Urinary bladder (tissue), 4 donors: ENCODE results near the gene NEU3. TPM values are rescaled to one million over a fixed set of nuclear protein-coding genes. Genes with fewer than 3 reads are reported as not detected.
"Not testable (repeated sequence)": the region's sequence is repeated elsewhere in the genome, so short reads cannot be mapped to it uniquely, and the experiment has no call there.

Source experiments
- DNase-seq: peaks from one replicate; pipeline ENCODE4 v3.0.0-alpha.2; 2015; ENCODE audit errors: extremely low spot score
- H3K27ac ChIP-seq: one replicate; pipeline ENCODE4 v1.5.1; 2013; ENCODE audit warnings: low read depth, mild to moderate bottlenecking, moderate library complexity
- H3K36me3 ChIP-seq: one replicate; pipeline ENCODE4 v1.6.1; 2013; ENCODE audit warnings: mild to moderate bottlenecking, moderate library complexity; ENCODE audit not compliant: insufficient read depth
- H3K4me1 ChIP-seq: one replicate; pipeline ENCODE4 v1.6.1; 2013; ENCODE audit warnings: mild to moderate bottlenecking, moderate library complexity; ENCODE audit not compliant: insufficient read depth
- H3K4me3 ChIP-seq: one replicate; pipeline ENCODE4 v1.5.1; 2013; ENCODE audit warnings: low read depth, low read length
- WGBS: extraction: QIAGEN DNeasy Blood & Tissue Kit; methylation state at CpG from one replicate; pipeline ENCODE4 v1.1.7; 2013; 5-methylcytosine and 5-hydroxymethylcytosine counted together
- polyA plus RNA-seq: library from polyadenylated mRNA; stranded (reverse); fragments of 200-250 nt; gene quantifications from one replicate; pipeline ENCODE4 v1.2.3, GENCODE V29; 2013
- total RNA-seq: library from RNA; depleted of rRNA; stranded (reverse); fragments of >200 nt; gene quantifications from one replicate; pipeline ENCODE4 v1.2.3, GENCODE V29; 2014
- donor health status: healthy with polysubstance abuse.
- donor health status: healthy.

NEU3 gene
- total and polyA plus RNA-seq, 2 donors = 5.2 to 10.4 TPM

DNA sequence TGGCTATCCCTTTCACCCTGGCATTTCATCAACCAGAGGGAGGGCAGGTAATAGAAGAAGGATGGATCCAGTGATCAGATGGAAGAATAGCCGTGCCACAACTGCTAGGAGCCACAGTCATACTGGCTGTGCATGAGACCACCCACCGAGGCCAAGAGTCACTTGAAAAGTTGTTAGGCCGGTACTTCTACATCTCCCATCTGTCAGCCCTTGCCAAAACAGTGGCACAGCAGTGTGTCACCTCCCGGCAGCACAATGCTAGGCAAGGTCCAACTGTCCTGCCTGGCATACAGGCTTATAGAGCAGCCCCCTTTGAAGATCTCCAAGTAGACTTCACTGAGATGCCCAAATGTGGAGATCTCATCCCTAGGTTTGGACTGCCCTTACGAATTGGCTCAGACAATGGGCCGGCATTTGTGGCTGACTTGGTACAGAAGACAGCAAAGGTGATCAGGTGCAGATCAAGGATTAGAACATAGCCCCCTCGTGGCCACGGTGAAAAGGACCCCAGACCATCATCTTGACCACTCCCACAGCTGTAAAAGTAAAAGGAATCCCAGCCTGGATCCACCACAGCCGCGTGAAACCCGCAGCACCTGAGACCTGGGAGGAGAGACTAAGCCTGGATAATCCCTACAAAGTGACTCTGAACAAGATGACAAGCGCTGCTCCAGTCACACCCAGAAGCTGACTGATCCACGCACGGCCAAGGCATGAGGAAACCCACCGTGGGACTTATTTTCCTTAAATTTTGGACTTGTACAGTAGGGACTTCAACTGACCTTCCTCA lies 55.8 kb downstream of the NEU3 start:
- not testable (repeated sequence) for H3K4me1 ChIP-seq, H3K27ac ChIP-seq, H3K36me3 ChIP-seq, H3K4me3 ChIP-seq, DNase-seq
- 82% methylated on average over 15 of the region's 15 CpGs for WGBS

DNA sequence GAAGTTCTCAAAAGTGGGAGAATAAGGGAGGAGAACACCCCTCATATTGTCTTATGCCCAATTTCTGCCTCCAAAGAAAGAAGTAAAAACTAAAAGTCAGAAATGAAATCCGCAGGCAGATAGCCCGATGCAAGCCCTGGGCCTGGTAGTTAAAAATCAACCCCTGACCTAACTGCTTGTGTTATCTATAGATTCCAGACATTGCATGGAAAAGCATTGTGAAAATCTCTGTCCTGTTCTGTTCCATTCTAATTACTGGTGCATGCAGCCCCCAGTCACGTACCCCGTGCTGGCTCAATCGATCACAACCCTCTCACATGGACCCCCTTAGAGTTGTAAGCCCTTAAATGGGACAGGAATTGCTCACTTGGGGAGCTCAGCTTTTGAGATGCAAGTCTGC lies 57.9 kb downstream of the NEU3 start:
- H3K4me1 ChIP-seq, DNase-seq, H3K4me3 ChIP-seq, H3K36me3 ChIP-seq, H3K27ac ChIP-seq: not testable (repeated sequence)
- 77% methylated on average over 5 of the region's 5 CpGs for WGBS

DNA sequence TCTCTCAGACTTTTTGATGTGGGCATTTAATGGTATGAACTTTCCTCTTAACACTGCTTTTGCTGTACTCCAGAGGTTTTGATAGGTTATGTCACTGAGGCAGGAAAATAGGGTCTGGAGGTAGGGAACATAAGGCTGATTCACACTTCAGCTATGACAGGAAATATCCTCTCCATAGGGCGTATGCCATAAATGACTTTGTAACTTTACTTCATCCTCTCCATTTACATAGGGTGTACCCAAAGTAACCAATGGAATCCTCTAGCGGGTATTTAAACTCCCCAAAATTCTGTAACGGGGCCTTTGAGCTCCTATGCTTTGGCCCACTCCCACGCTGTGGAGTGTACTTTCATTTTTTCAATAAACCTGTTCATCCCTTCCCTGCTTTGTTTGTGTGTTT lies 58.5 kb downstream of the NEU3 start:
- 87% methylated on average over 4 of the region's 4 CpGs for WGBS
- Histone ChIP-seq H3K36me3 (no peaks in the 10 kb centered on the region), H3K4me1 (no peaks in the 10 kb centered on the region), H3K27ac (no peak overlapping the region), H3K4me3 (no peak overlapping the region)
- no peak for DNase-seq

DNA sequence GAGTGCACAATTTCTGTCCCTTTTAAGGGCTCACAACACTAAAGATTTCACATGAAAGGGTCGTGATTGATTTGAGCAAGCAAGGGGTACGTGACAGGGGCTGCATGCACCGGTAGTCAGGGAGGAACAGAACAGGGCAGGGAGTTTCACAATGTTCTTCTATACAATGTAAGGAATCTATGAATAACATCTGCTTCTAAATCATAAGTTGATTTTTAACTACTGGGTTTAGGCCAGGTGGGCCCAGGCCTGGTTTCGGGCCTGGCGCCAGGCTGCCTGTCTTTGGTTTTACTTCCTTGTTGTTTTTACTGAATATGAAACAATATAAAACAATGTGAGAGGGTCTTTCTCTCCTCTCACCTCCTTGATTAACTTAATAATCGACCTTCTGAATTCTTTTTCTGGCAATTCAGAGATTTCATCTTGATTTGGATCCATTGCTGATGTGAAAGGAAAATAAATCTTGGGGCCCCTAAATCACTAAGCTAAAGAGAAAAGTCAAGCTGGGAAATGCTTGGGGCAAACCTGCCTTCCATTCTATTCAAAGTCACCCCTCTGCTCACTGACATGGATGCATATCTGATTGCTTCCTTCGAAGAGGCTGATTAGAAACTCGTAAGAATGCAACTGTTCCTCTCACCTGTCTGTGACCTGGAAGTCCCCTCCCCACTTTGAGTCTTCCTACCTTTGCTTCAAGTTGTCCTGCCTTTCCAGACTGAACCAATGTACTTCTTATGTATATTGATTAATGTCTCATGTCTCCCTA lies 61.0 kb downstream of the NEU3 start:
- H3K27ac ChIP-seq, H3K4me1 ChIP-seq, H3K36me3 ChIP-seq, DNase-seq, H3K4me3 ChIP-seq: not testable (repeated sequence)
- WGBS = 65% methylated on average over 8 of the region's 8 CpGs

DNA sequence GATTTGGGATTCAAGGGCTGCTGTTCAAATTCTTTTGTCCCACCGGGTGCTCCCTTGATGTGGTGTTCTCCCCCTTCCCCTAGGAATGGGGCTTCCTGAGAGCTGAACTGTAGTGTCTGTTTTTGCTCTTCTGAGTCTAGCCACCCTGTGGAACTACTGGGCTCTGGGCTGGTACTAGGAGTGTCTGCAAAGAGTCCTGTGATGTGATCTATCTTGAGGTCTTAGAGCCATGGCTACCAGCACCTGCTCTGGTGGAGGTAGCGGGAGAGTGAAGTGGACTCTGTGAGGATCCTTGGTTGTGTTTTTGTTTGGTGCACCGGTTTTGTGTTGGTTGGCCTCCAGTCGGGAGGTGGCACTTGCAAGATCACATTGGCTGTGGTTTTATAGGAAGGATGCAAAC lies 61.8 kb downstream of the NEU3 start:
- Histone ChIP-seq H3K36me3 (no peaks in the 10 kb centered on the region), H3K4me3 (no peak overlapping the region), H3K4me1 (no peaks in the 10 kb centered on the region), H3K27ac (no peak overlapping the region)
- 92% methylated on average over 4 of the region's 4 CpGs for WGBS
- no peak for DNase-seq

DNA sequence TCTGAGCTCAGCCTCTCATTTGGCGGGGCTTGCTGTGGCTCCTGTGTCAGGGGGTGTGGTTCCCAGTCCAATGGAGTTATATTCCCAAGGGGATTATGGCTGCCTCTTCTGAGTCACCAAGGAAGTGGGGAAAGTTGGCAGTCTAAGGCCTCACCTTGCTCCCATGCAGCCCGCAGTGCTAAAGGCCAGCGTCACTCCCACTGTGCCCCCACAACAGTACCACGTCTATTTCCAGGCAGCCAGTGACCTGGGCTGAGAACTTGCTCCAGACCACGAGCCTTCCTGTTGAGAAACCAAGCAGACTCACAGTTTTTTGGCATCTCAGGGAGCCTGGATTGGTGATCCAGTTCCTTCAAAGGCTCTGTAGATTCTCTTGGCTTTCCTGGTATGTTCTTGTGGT lies 62.3 kb downstream of the NEU3 start:
- Histone ChIP-seq H3K4me3 (no peak overlapping the region), H3K4me1 (no peaks in the 10 kb centered on the region), H3K27ac (no peak overlapping the region), H3K36me3 (no peaks in the 10 kb centered on the region)
- WGBS = 84% methylated on average over 5 of the region's 5 CpGs
- no peak for DNase-seq

DNA sequence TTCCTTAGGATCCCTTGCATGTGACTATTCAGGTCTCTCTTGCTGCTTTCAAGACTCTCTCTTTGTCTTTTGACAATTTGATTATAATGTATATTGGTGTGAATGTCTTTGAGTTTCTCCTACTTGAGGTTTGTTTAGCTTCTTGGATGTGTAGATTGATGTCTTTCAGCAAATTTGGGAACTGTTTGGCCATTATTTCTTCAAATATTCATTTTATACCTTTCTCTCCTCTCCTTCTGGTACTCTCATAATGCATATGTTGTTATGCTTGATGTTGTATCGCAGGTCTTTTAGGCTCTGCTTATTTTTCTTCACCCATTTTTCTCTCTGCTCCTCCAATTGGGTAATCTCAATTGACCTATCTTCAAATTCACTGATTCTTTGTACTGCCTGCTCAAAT lies 63.7 kb downstream of the NEU3 start:
- Histone ChIP-seq H3K27ac (no peak overlapping the region), H3K4me3 (no peak overlapping the region), H3K36me3 (no peaks in the 10 kb centered on the region), H3K4me1 (no peaks in the 10 kb centered on the region)
- DNase-seq = no peak
- 44% methylated on average over 1 of the region's 1 CpG for WGBS

DNA sequence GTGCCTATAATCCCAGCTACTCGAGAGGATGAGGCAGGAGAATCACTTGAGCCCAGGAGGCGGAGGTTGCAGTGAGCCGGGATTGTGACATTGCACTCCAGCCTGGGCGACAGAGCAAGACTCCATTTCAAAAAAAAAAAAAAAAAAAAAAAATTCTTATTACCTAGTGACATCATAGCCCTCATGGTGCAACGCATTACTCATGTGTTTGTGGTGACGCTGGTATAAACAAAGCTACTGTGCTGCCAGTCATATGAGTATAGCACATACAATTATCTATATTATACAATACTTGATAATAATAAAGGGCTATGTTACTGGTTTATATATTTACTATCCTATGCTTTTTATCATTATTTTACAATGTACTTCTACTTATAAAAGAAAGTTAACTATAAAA lies 66.8 kb downstream of the NEU3 start:
- no peak for DNase-seq
- 88% methylated on average over 6 of the region's 6 CpGs for WGBS
- Histone ChIP-seq H3K27ac (no peak overlapping the region), H3K4me1 (no peaks in the 10 kb centered on the region), H3K4me3 (no peak overlapping the region), H3K36me3 (no peaks in the 10 kb centered on the region)

DNA sequence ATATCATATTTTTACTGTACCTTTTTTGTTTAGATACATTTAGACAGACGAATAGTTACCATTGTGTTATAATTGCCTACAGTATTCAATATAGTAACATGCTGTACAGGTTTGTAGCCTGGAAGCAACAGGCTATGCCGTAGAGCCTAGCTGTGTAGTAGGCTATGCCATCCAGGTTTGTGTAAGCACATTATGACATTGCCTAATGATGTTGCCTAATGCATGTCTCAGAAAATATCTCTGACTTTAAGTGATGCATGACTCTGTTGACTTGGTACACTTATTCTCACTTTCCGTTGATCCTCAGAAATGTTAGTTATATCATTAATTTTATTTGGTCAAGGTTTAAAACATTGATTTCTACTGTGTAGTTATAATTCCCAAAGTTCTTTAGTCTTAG lies 68.1 kb downstream of the NEU3 start:
- 58% methylated on average over 3 of the region's 3 CpGs for WGBS
- no peak overlapping the region for H3K4me3 ChIP-seq
- H3K27ac ChIP-seq = no peak overlapping the region
- H3K36me3 ChIP-seq = no peaks in the 10 kb centered on the region
- no peak for DNase-seq
- H3K4me1 ChIP-seq = no peaks in the 10 kb centered on the region

DNA sequence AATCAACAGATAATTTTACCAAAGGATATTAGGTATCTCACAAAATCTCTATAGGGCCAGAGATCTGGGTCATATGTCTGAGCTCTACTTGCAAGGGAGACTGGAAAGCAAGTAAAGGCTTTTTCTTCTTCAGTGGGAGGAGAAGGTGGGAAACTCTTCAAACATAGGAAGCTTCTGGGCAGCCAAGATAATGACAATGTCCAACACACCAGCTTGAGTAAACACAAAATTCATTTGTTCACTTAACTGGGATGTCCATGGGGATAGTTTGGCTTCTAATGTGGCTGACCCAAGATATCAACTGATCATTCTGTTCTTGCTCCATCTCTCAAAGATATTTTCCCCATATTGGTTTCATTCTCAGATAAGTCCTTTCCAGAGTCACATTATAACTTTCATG lies 70.6 kb downstream of the NEU3 start:
- Histone ChIP-seq H3K27ac (no peak overlapping the region), H3K4me3 (no peak overlapping the region), H3K4me1 (no peaks in the 10 kb centered on the region), H3K36me3 (no peaks in the 10 kb centered on the region)
- no peak for DNase-seq

DNA sequence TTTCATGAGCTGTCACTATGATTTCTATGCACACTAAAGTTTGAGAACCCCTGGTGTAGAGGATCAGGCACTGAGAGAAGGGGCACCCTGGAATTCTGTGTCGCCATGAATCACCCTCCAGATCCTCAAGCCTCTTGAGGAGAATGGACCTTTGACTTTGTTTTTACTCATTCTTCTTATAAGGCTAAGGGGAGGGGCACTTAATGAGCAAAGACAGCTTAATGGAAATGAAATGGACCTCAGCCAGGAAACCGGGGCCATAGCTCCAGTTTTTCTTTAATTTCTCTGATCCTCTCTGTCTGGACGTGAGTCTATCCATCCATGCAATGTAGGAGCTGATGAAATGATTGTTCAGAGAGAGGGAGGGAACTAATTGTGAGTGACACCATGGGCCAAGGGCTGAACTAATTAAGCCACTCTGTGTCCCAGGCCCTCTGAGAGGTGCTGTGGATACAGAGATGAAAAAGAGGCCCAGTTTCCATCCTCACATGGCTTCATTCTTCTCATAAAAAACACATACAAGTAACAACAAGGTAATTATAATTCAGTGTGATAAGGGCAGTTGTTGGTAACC lies 75.1 kb downstream of the NEU3 start:
- no peak for DNase-seq
- WGBS = 48% methylated on average over 3 of the region's 3 CpGs

DNA sequence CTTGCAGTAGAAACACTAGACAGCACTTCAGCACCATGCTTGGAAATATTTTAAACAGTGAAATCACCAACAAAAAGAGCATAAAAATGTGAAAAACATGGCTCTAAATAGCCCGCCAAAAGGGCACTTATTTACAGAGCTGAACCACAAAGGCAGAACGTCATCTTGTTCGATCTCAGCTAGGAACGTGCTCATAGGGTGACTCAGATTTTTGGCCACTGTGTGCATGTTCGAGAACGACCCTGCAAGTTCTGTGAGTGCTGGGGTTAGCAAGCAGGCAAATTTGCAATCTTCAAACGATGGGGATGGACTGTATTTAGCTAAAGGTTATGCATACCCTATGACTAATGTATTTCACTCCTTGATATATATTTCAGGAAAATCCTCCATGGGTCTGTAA lies 77.3 kb downstream of the NEU3 start:
- H3K4me3 ChIP-seq = no peak overlapping the region
- H3K27ac ChIP-seq = no peak overlapping the region
- WGBS = 71% methylated on average over 7 of the region's 7 CpGs
- no peaks in the 10 kb centered on the region for H3K4me1 ChIP-seq
- no peaks in the 10 kb centered on the region for H3K36me3 ChIP-seq
- no peak for DNase-seq

More for the DNA sequence above, 75.1 kb downstream of the NEU3 start:
- Histone ChIP-seq H3K4me1 (no peaks in the 10 kb centered on the region), H3K4me3 (no peak overlapping the region), H3K27ac (no peak overlapping the region), H3K36me3 (no peaks in the 10 kb centered on the region)
